Body of pancreas (tissue), 4 donors: Measurements from ENCODE around the gene MAML2. TPM values are rescaled to one million over a fixed set of nuclear protein-coding genes. Genes with fewer than 3 reads are reported as not detected.
"Not testable (repeated sequence)": the region's sequence is repeated elsewhere in the genome, so short reads cannot be mapped to it uniquely, and the experiment has no call there.

ENCODE experiments used
- ATAC-seq: fragments of 150-250 bp; one replicate; pipeline ENCODE4 v1.9.1; 2016
- DNase-seq, 4 donors: peaks; one replicate each; pipeline ENCODE4 v3.0.0-alpha.2; 2019
- H3K27ac ChIP-seq, 4 donors: fragments of 200-600 bp; sonication (generic); 1 replicate in 3 of 4; 2 replicates in 1 of 4; pipeline versions ENCODE4 v1.5.1 to v1.6.1; 2016 to 2019; ENCODE audit warnings: mild to moderate bottlenecking in 1 of 4, mixed read lengths in 1 of 4, moderate library complexity in 1 of 4
- H3K27me3 ChIP-seq, 2 donors: fragments of 200-600 bp; sonication (generic); one replicate each; pipeline ENCODE4 v1.6.0; 2016; ENCODE audit warnings: mild to moderate bottlenecking in 1 of 2
- H3K36me3 ChIP-seq, 2 donors: fragments of 200-600 bp; sonication (generic); replicated peaks in 1 of 2; 2 replicates each; pipeline ENCODE4 v1.5.1; 2016; ENCODE audit warnings: low read depth in 2 of 2; ENCODE audit not compliant: insufficient read depth in 1 of 2
- H3K4me1 ChIP-seq: fragments of 200-600 bp; sonication (generic); one replicate; pipeline ENCODE4 v1.6.0; 2016
- H3K4me3 ChIP-seq, 2 donors: fragments of 200-600 bp; sonication (generic); 1 replicate in 1 of 2; 2 replicates in 1 of 2; pipeline ENCODE4 v1.5.1; 2016 to 2019
- H3K9me3 ChIP-seq, 3 donors: fragments of 200-600 bp; sonication (generic); 1 replicate in 2 of 3; 2 replicates in 1 of 3; pipeline ENCODE4 v1.5.1; 2016
- POLR2A ChIP-seq, 3 donors: fragments of 450-650 bp; IDR thresholded peaks; one replicate each; pipeline ENCODE4 v1.6.1; 2016; ENCODE audit warnings: antibody characterized with exemption in 3 of 3, mild to moderate bottlenecking in 2 of 3
- WGBS, 2 donors: methylation state at CpG; one replicate each; pipeline ENCODE4 v1.1.5; 2017; 5-methylcytosine and 5-hydroxymethylcytosine counted together
- intact Hi-C: fragments of 100-400 bp; cut with DNase I; formaldehyde crosslinking; loops from one replicate; pipeline ENCODE4 v1.15.1; 2023
- total RNA-seq, 2 donors: library from RNA; depleted of rRNA; stranded (reverse); fragments of >200 nt; gene quantifications; one replicate each; pipeline ENCODE4 v1.1.0, GENCODE V29; 2016
- TF ChIP-seq, protein P1 (sequence below), 7 experiments: fragments of 450-650 bp in 4 of 7; fragments of 200-600 bp in 3 of 7; sonication (generic) in 3 of 7; IDR thresholded peaks; one replicate each; pipeline ENCODE4 v1.5.1; 2016 to 2019; ENCODE audit warnings: antibody characterized with exemption in 7 of 7

Gene MAML2
- total RNA-seq, 2 donors from 2014 or later: 7.9 to 9.9 TPM

DNA sequence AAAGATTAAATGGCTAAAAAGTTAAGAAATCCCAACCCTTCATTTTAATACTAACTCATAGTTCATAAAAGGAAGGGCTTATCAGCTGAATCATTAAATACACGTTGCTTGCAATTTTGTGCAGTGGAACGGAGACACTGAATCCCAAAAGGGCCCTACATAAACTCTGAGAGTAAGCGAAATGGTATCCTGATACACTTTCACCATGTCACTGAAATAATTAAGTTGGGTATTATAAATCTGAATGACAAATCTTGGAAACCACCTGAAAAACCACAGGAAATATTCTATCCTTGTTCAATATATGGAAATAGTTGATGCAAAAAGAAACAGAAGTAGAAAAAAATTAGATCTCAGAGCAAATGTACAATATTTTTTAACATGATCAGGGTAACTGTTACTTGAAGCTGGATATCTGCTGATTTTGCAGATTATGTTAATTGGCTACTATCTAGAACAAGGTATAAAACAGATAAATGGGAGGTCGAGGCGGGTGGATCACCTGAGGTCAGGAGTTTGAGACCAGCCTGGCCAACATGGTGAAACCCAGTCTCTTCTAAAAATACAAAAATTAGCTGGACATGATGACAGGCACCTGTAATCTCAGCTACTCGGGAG is 55.1 kb downstream of the MAML2 start:
- Histone ChIP-seq H3K4me1 (no peaks in the 10 kb centered on the region), H3K36me3 (no peaks in the 10 kb centered on the region), H3K9me3 (no peaks in the 10 kb centered on the region), H3K4me3 (no peak overlapping the region), H3K27ac (no peak overlapping the region), H3K27me3 (no peaks in the 10 kb centered on the region)
- intact Hi-C loops: loop anchor here (10.0 kb wide), 1 partner anchor 47 kb away; no protein-coding TSS in a partner anchor
- WGBS, 2 donors: 61 to 69% methylated on average over 6 of the region's 6 CpGs
- ATAC-seq (no peak), DNase-seq (no peak)
- no peak for TF ChIP-seq POLR2A (IDR thresholded peaks at IDR 0.05)
- TF ChIP-seq, protein P1, sequence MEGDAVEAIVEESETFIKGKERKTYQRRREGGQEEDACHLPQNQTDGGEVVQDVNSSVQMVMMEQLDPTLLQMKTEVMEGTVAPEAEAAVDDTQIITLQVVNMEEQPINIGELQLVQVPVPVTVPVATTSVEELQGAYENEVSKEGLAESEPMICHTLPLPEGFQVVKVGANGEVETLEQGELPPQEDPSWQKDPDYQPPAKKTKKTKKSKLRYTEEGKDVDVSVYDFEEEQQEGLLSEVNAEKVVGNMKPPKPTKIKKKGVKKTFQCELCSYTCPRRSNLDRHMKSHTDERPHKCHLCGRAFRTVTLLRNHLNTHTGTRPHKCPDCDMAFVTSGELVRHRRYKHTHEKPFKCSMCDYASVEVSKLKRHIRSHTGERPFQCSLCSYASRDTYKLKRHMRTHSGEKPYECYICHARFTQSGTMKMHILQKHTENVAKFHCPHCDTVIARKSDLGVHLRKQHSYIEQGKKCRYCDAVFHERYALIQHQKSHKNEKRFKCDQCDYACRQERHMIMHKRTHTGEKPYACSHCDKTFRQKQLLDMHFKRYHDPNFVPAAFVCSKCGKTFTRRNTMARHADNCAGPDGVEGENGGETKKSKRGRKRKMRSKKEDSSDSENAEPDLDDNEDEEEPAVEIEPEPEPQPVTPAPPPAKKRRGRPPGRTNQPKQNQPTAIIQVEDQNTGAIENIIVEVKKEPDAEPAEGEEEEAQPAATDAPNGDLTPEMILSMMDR (IDR thresholded peaks at IDR 0.05): no peak

DNA sequence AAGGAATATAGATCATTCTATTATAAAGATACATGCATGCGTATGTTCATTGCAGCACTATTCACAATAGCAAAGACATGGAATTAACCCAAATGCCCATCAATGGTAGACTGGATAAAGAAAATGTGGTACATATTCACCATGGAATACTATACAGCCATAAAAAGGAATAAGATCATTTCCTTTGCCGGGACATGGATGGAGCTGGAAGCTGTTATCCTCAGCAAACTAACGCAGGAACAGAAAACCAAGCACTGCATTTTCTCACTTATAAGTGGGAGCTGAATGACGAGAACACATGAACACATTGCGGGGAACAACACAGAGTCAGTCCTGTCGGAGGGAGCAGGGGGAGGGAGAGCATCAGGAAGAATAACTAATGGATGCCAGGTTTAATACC is 57.0 kb downstream of the MAML2 start:
- intact Hi-C loops: loop anchor here (10.0 kb wide), 1 partner anchor 49 kb away; no protein-coding TSS in a partner anchor
- H3K4me1 ChIP-seq, DNase-seq, ATAC-seq, H3K27me3 ChIP-seq, H3K9me3 ChIP-seq, H3K4me3 ChIP-seq, H3K27ac ChIP-seq, H3K36me3 ChIP-seq: not testable (repeated sequence)
- WGBS, 2 donors: 91% methylated on average over 6 of the region's 6 CpGs

DNA sequence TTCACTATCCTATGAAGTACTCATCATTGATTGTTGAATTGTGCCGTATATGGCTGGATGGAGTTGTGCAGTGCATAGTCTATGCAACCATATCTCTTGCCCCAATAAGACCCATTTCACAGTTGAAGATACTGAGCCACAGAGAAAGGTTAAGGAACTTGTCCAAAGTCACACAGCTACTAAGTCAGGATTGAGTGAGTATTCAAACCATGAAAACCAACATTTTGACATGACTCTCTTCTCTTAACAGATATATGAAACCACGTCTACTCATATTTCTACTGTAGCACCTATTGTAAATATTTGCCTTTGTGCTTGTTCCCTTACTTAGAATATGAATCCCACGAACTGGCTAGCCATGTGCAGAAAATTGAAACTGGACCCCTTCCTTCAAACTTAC is 58.1 kb downstream of the MAML2 start:
- ATAC-seq (no peak), DNase-seq (no peak)
- Histone ChIP-seq H3K27me3 (no peaks in the 10 kb centered on the region), H3K36me3 (no peaks in the 10 kb centered on the region), H3K4me3 (no peak overlapping the region), H3K4me1 (no peaks in the 10 kb centered on the region), H3K27ac (no peak overlapping the region), H3K9me3 (no peaks in the 10 kb centered on the region)
- 51 to 59% methylated on average over 3 of the region's 3 CpGs for WGBS, 2 donors
- intact Hi-C loops: loop anchor here (10.0 kb wide), 1 partner anchor 50 kb away; no protein-coding TSS in a partner anchor
- TF ChIP-seq POLR2A (IDR thresholded peaks at IDR 0.05): no peak
- TF ChIP-seq, protein P1 (IDR thresholded peaks at IDR 0.05): no peak

DNA sequence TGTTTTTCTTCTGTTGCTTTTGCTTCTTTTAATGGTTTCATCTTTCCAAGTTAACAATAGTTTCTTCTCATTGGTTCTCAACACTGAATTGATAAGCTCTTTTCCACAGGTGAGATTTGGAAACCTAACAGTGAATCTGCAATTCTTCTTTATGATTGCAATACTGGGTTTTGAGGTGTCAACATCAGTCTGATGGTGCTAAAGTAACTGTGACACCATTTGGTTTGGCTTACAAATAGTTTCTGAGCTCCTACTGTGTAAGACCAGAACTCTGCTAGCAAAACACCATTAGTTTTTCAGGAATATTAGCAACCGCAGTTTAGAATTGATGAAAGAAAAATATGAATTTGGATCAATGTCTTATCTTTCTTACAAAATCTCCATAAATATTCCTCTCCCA is 58.6 kb downstream of the MAML2 start:
- intact Hi-C loops: loop anchor here (10.0 kb wide), 1 partner anchor 50 kb away; no protein-coding TSS in a partner anchor
- TF ChIP-seq, protein P1 (IDR thresholded peaks at IDR 0.05): no peak
- TF ChIP-seq POLR2A (IDR thresholded peaks at IDR 0.05): no peak
- Histone ChIP-seq H3K27ac (no peak overlapping the region), H3K4me1 (no peaks in the 10 kb centered on the region), H3K36me3 (no peaks in the 10 kb centered on the region), H3K9me3 (no peaks in the 10 kb centered on the region), H3K27me3 (no peaks in the 10 kb centered on the region), H3K4me3 (no peak overlapping the region)
- no peak for ATAC-seq
- no peak for DNase-seq
- 80 to 100% methylated on average over 1 of the region's 1 CpG for WGBS, 2 donors

DNA sequence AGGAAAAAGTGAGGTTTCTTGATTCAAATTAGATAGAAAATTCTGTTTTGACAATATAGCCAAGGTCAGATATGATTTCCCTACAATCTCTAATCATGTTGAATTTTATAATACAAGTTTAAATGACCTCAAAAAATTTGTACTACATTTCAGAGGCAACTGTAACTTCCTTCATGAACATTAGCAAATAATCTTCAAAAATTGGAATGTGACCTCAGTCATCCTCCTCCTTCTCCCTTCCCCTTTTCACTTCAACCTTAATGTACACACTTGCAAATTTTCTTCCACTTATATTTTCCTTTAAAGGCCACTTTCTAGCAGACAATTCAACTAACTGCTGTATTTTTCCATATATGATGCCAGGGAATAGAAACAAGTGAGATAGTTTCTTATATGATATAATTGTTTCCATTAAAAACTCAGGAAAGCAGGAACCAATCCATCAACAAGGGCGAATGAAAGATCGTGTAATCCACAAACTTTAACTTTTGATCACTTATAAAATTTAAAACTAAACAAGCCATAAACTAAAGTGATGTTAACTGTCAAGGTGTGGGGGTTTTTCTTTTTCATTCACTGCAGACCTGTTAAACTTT is 60.3 kb downstream of the MAML2 start:
- no peak for TF ChIP-seq POLR2A (IDR thresholded peaks at IDR 0.05)
- TF ChIP-seq, protein P1 (IDR thresholded peaks at IDR 0.05): no peak
- Histone ChIP-seq H3K9me3 (no peaks in the 10 kb centered on the region), H3K4me3 (no peak overlapping the region), H3K27ac (no peak overlapping the region), H3K27me3 (no peaks in the 10 kb centered on the region), H3K4me1 (no peaks in the 10 kb centered on the region), H3K36me3 (no peaks in the 10 kb centered on the region)
- intact Hi-C loops: loop anchor here (10.0 kb wide), 1 partner anchor 52 kb away; no protein-coding TSS in a partner anchor
- no peak for DNase-seq
- WGBS, 2 donors: 52 to 58% methylated on average over 2 of the region's 2 CpGs
- ATAC-seq: no peak
